ENCODE measurements around the gene COL6A2. TPM values are rescaled to one million over a fixed set of nuclear protein-coding genes. Genes with fewer than 3 reads are reported as not detected.

The COL6A2 gene
- total and polyA plus RNA-seq, 10 of the 15 experiments (the other 5 are each of a cell fraction or from before 2014, with no cell fraction given) = 0.16 to 1.3 (median 0.34) TPM; not detected in 7

DNA sequence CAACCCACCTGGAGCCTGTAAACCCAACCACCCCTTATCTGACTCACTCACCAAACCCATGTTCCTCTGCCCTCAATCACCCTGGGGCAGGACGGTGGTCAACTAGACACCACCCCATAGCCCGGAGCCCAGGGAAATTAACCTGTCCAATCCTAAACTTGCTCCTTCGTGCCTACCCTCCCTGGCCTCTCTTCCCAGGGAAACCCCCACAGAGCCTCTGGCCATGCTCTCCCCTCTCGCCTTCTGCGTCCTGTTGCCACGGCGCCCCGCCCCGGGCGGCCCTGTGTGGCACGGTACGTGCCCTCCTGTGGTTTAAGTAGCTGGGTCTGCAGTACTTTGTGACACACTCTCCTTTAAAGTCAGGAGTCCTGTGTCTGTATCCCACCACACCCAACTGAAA, 61.5 kb downstream of the COL6A2 start (continued):
- TF ChIP-seq IKZF1 (conservative IDR thresholded peaks at IDR 0.05) (no peak), HDAC2 (IDR thresholded peaks at IDR 0.05) (no peak), RCOR1 (conservative IDR thresholded peaks at IDR 0.05; ENCODE audit: low read depth, low read length) (no peak), SP1 (IDR thresholded peaks at IDR 0.05; ENCODE audit: low read depth, low read length) (no peak)

DNA sequence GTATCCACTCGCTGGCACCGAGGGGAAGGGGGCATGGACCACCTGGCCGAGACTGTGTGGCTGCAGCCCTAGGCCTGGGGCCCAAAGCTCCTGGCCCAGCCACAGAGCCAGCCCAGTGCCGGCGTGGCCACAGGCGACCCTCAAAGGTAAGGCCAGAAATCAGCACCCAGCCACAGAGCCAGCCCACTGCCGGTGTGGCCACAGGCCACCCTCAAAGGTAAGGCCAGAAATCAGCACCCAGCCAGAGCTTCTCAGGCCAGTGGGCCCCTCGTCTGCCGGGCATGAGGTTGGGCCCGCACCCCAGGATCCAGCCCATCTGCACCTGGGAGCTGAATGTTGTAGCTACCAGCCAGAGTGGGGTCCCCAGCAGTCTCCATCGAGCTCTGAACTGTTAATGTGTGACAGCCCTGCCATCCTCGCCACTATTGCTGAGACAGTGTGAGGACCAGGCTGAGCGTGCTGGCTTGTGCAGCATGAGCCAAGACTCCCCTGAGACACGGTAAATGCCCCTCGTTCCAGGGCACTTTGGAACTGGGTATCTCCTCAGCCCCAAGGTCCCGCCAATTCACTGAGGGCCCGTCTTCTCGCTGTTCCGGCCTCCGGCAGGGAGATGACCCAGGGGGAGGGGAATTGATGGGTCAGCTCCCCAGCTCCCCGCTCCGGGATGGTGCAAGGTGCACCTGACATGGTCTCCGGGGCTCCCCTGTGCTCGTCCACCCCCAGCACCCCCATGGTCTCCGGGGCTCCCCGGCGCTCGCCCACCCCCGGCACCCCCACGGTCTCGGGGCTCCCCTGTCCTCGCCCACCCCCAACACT, 62.1 kb downstream of the COL6A2 start:
- Histone ChIP-seq H3K27ac (ENCODE audit: control insufficient read depth, insufficient read depth) (no peak overlapping the region), H3K27me3 (replicated peaks in 1 of 2; ENCODE audit: control insufficient read depth in 2 of 2, insufficient read depth in 2 of 2, low read length in 1 of 2) (no peaks in the 10 kb centered on the region), H3K4me1 (ENCODE audit: control insufficient read depth, insufficient read depth, low read length) (no peaks in the 10 kb centered on the region), H3K9me3 (replicated peaks; ENCODE audit: control insufficient read depth, insufficient read depth, low read length) (no peaks in the 10 kb centered on the region; the same call in 2 of the 3 replicates), H3K79me2 (ENCODE audit: control insufficient read depth, insufficient read depth, low read length) (no peaks in the 10 kb centered on the region), H3K4me2 (ENCODE audit: control insufficient read depth, insufficient read depth) (no peak overlapping the region), H2AFZ (ENCODE audit: control insufficient read depth, low read depth, low read length) (no peak overlapping the region), H3K4me3 (no peak overlapping the region), H3K36me3 (ENCODE audit: control insufficient read depth in 2 of 2, insufficient read depth in 2 of 2, low read length in 1 of 2) (no peaks in the 10 kb centered on the region), H4K20me1 (ENCODE audit: control insufficient read depth, insufficient read depth) (no peaks in the 10 kb centered on the region), H3K9ac (ENCODE audit: control insufficient read depth, insufficient read depth, low read length) (no peak overlapping the region)
- RAD21 ChIA-PET (ENCODE audit: unreplicated experiment) = no interaction called here
- 89% methylated on average over 31 of the region's 32 CpGs for WGBS (ENCODE audit: insufficient coverage, insufficient replicate concordance, low lambda C conversion rate, missing lambda C conversion rate)
- TF ChIP-seq TCF12 (IDR thresholded peaks at IDR 0.05; ENCODE audit: low read depth, low read length) = no peak
- TF ChIP-seq RAD51 (IDR thresholded peaks at IDR 0.05) = no peak
- TF ChIP-seq GATAD2B (conservative IDR thresholded peaks at IDR 0.05; ENCODE audit: low read depth) = no peak
- FAIRE-seq (no peak), DNase-seq (ENCODE audit: low read depth, low spot score) (no peak), ATAC-seq (no peak)
- POLR2A ChIA-PET = no interaction called here
- in situ Hi-C loops (cut with MboI) (no loop called here), intact Hi-C loops (cut with micrococcal nuclease; ENCODE audit: unreplicated experiment) (no loop called here)
- CTCF ChIA-PET = no interaction called here
- SMC1A ChIA-PET (ENCODE audit: uncharacterized antibody, unreplicated experiment) = interaction anchor here (1.6 kb wide), 1 partner anchor 166 kb away, joined by 3 read pairs; a partner anchor contains a TSS
- no TSS peak for BruUV-seq (replicated peaks)

DNA sequence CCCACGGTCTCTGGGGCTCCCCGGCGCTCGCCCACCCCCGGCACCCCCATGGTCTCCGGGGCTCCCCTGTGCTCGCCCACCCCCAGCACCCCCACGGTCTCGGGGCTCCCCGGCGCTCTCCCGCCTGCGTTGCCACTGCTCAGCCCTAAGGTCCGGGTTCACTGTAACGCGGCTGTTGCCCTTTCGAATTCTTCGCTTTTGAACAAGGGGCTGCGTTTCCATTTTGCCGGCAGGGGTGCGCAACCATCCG, 62.7 kb downstream of the COL6A2 start:
- Histone ChIP-seq H3K4me3 (no peak overlapping the region), H3K4me1 (ENCODE audit: control insufficient read depth, insufficient read depth, low read length) (no peaks in the 10 kb centered on the region), H4K20me1 (ENCODE audit: control insufficient read depth, insufficient read depth) (no peaks in the 10 kb centered on the region), H3K79me2 (ENCODE audit: control insufficient read depth, insufficient read depth, low read length) (no peaks in the 10 kb centered on the region), H3K9me3 (replicated peaks; ENCODE audit: control insufficient read depth, insufficient read depth, low read length) (no peaks in the 10 kb centered on the region; the same call in 2 of the 3 replicates), H3K4me2 (ENCODE audit: control insufficient read depth, insufficient read depth) (no peak overlapping the region), H2AFZ (ENCODE audit: control insufficient read depth, low read depth, low read length) (no peak overlapping the region), H3K27me3 (replicated peaks in 1 of 2; ENCODE audit: control insufficient read depth in 2 of 2, insufficient read depth in 2 of 2, low read length in 1 of 2) (no peaks in the 10 kb centered on the region), H3K27ac (ENCODE audit: control insufficient read depth, insufficient read depth) (no peak overlapping the region), H3K36me3 (ENCODE audit: control insufficient read depth in 2 of 2, insufficient read depth in 2 of 2, low read length in 1 of 2) (no peaks in the 10 kb centered on the region), H3K9ac (ENCODE audit: control insufficient read depth, insufficient read depth, low read length) (no peak overlapping the region)
- CTCF ChIA-PET = no interaction called here
- intact Hi-C loops (cut with micrococcal nuclease; ENCODE audit: unreplicated experiment) = no loop called here
- DNase-seq (ENCODE audit: low read depth, low spot score) = no peak
- 90% methylated on average over 18 of the region's 22 CpGs for WGBS (ENCODE audit: insufficient coverage, insufficient replicate concordance, low lambda C conversion rate, missing lambda C conversion rate)
- RAD21 ChIA-PET (ENCODE audit: unreplicated experiment) = no interaction called here
- no peak for FAIRE-seq
- in situ Hi-C loops (cut with MboI) = no loop called here
- POLR2A ChIA-PET = no interaction called here
- SMC1A ChIA-PET (ENCODE audit: uncharacterized antibody, unreplicated experiment) = no interaction called here
- ATAC-seq = no peak
- BruUV-seq (replicated peaks) = no TSS peak
- no peak for TF ChIP-seq DPF2 (IDR thresholded peaks at IDR 0.05)
- TF ChIP-seq ZNF622 (IDR thresholded peaks at IDR 0.05) = no peak
- no peak for TF ChIP-seq SP1 (IDR thresholded peaks at IDR 0.05; ENCODE audit: low read depth, low read length)
- TF ChIP-seq BRCA1 (IDR thresholded peaks at IDR 0.05; ENCODE audit: low read depth, low read length) = no peak
- TF ChIP-seq ZZZ3 (IDR thresholded peaks at IDR 0.05; ENCODE audit: control insufficient read depth, insufficient read length, low read depth) = no peak
- TF ChIP-seq, protein P1, sequence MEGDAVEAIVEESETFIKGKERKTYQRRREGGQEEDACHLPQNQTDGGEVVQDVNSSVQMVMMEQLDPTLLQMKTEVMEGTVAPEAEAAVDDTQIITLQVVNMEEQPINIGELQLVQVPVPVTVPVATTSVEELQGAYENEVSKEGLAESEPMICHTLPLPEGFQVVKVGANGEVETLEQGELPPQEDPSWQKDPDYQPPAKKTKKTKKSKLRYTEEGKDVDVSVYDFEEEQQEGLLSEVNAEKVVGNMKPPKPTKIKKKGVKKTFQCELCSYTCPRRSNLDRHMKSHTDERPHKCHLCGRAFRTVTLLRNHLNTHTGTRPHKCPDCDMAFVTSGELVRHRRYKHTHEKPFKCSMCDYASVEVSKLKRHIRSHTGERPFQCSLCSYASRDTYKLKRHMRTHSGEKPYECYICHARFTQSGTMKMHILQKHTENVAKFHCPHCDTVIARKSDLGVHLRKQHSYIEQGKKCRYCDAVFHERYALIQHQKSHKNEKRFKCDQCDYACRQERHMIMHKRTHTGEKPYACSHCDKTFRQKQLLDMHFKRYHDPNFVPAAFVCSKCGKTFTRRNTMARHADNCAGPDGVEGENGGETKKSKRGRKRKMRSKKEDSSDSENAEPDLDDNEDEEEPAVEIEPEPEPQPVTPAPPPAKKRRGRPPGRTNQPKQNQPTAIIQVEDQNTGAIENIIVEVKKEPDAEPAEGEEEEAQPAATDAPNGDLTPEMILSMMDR (IDR thresholded peaks at IDR 0.05 in 2 of 3, conservative IDR thresholded peaks at IDR 0.05 in 1 of 3; ENCODE audit: control insufficient read depth in 2 of 3, extremely low read depth in 1 of 3, insufficient read depth in 1 of 3, low read depth in 3 of 3, low read length in 3 of 3) = no peak
- no peak for TF ChIP-seq ESRRA (IDR thresholded peaks at IDR 0.05; ENCODE audit: low read length)
